Measurements from ENCODE around the gene GCDH.
A peak's percentile ranks its signal among the peaks of the same experiment; 100 is the strongest.
"Not testable (repeated sequence)": the region's sequence is repeated elsewhere in the genome, so short reads cannot be mapped to it uniquely, and the experiment has no call there.

GCDH gene

GRCh38 chr19:12907166-12907565 is 16.2 kb downstream of the GCDH start:
- DNase-seq (ENCODE audit: low read depth, low spot score), result no peak

- DNase-seq (ENCODE audit: low read depth, low spot score), result no peak
Measured at GRCh38 chr19:12912571-12912970, 21.6 kb downstream of the GCDH start.

- no peak for DNase-seq (ENCODE audit: low read depth, low spot score)
Measured at GRCh38 chr19:12913011-12913561, 22.1 kb downstream of the GCDH start.

GRCh38 chr19:12913851-12914690 is 23.1 kb downstream of the GCDH start:
- no peak for DNase-seq (ENCODE audit: low read depth, low spot score)

GRCh38 chr19:12915860-12916259 is 24.9 kb downstream of the GCDH start:
- DNase-seq (ENCODE audit: low read depth, low spot score), result not testable (repeated sequence)

GRCh38 chr19:12918253-12918652 is 27.3 kb downstream of the GCDH start:
- DNase-seq (ENCODE audit: low read depth, low spot score), result no peak

- DNase-seq (ENCODE audit: low read depth, low spot score), result no peak
Measured at GRCh38 chr19:12921047-12921446, 30.1 kb downstream of the GCDH start.

- DNase-seq (ENCODE audit: low read depth, low spot score), result no peak
Measured at GRCh38 chr19:12922959-12923358, 32.0 kb downstream of the GCDH start.

- no peak for DNase-seq (ENCODE audit: low read depth, low spot score)
Measured at GRCh38 chr19:12924621-12925310, 33.8 kb downstream of the GCDH start.

- no peak for DNase-seq (ENCODE audit: low read depth, low spot score)
Measured at GRCh38 chr19:12930002-12930645, 39.2 kb downstream of the GCDH start.

- DNase-seq (ENCODE audit: low read depth, low spot score), result no peak
Measured at GRCh38 chr19:12932392-12933286, 41.7 kb downstream of the GCDH start.

GRCh38 chr19:12933287-12934072 is 42.5 kb downstream of the GCDH start, which contains the start of gene FARSA:
TSS of gene FARSA (minus strand) at chr19:12933711. CDS start at chr19:12933696, 15 bp downstream.
- DNase-seq (ENCODE audit: low read depth, low spot score), result no peak

- no peak for DNase-seq (ENCODE audit: low read depth, low spot score)
Measured at GRCh38 chr19:12935071-12935470, 44.1 kb downstream of the GCDH start.

GRCh38 chr19:12936582-12936981 is 45.6 kb downstream of the GCDH start:
- no peak for DNase-seq (ENCODE audit: low read depth, low spot score)

GRCh38 chr19:12937093-12937926 is 46.4 kb downstream of the GCDH start:
- DNase-seq (ENCODE audit: low read depth, low spot score), result no peak

GRCh38 chr19:12937927-12938778 is 47.2 kb downstream of the GCDH start, which contains the start of gene CALR:
TSS of gene CALR (plus strand) at chr19:12938609. CDS start at chr19:12938680, 71 bp downstream.
- peak; percentile 99 for DNase-seq (ENCODE audit: low read depth, low spot score)

GRCh38 chr19:12938779-12939601 is 48.0 kb downstream of the GCDH start:
- DNase-seq (ENCODE audit: low read depth, low spot score), result no peak
